Endodermal cell (in vitro differentiated cells): ENCODE measurements around the gene PDGFRB. TPM values are rescaled to one million over a fixed set of nuclear protein-coding genes. Genes with fewer than 3 reads are reported as not detected.
A peak's percentile ranks its signal among the peaks of the same experiment; 100 is the strongest.

Experiments
- DNase-seq: peaks from one replicate; pipeline ENCODE4 v3.0.0-alpha.2; 2017
- H3K27ac ChIP-seq: 2 replicates; pipeline ENCODE4 v1.5.1; 2013; ENCODE audit warnings: mild to moderate bottlenecking, low read depth, low read length, moderate library complexity
- H3K27me3 ChIP-seq: 2 replicates; pipeline ENCODE4 v1.6.1; 2013; ENCODE audit warnings: mild to moderate bottlenecking, low read length, moderate library complexity; ENCODE audit not compliant: insufficient read depth, control insufficient read depth, poor library complexity, severe bottlenecking
- H3K36me3 ChIP-seq: 2 replicates; pipeline ENCODE4 v1.7.0; 2013; ENCODE audit warnings: mild to moderate bottlenecking, low read length, moderate library complexity; ENCODE audit not compliant: control insufficient read depth, insufficient read depth
- H3K4me1 ChIP-seq: one replicate; pipeline ENCODE4 v1.7.0; 2013; ENCODE audit warnings: low read length; ENCODE audit not compliant: control insufficient read depth, insufficient read depth
- H3K4me3 ChIP-seq: 2 replicates; pipeline ENCODE4 v1.5.1; 2013; ENCODE audit warnings: mild to moderate bottlenecking, low read length, moderate library complexity
- H3K9ac ChIP-seq: 2 replicates; pipeline ENCODE4 v1.6.1; 2013; ENCODE audit warnings: mild to moderate bottlenecking, low read length, moderate library complexity; ENCODE audit not compliant: poor library complexity, severe bottlenecking; ENCODE audit errors: extremely low read depth
- H3K9me3 ChIP-seq: 2 replicates; pipeline ENCODE4 v1.6.1; 2013; ENCODE audit warnings: mild to moderate bottlenecking, low read length, moderate library complexity; ENCODE audit not compliant: control insufficient read depth
- H3K27ac Mint-ChIP-seq: 2 replicates; pipeline ENCODE4 v1.8.0; 2020; ENCODE audit warnings: mixed read lengths
- H3K27me3 Mint-ChIP-seq: 2 replicates; pipeline ENCODE4 v1.8.0; 2021; ENCODE audit warnings: mild to moderate bottlenecking, mixed read lengths; ENCODE audit not compliant: insufficient read depth
- H3K36me3 Mint-ChIP-seq: 2 replicates; pipeline ENCODE4 v1.8.0; 2020; ENCODE audit warnings: low read depth, mixed read lengths
- H3K4me1 Mint-ChIP-seq: 2 replicates; pipeline ENCODE4 v1.8.0; 2020; ENCODE audit warnings: mixed read lengths
- H3K4me3 Mint-ChIP-seq: 2 replicates; pipeline ENCODE4 v1.8.0; 2020; ENCODE audit warnings: mild to moderate bottlenecking, moderate library complexity, mixed read lengths
- H3K9me3 Mint-ChIP-seq: 2 replicates; pipeline ENCODE4 v1.8.0; 2020; ENCODE audit warnings: mild to moderate bottlenecking, mixed read lengths
- CTCF ChIP-seq: fragments of 200-600 bp; sonication (generic); conservative IDR thresholded peaks from 2 replicates; pipeline ENCODE4 v1.5.0; 2021; ENCODE audit warnings: antibody characterized with exemption, mild to moderate bottlenecking
- WGBS, 2 experiments: methylation state at CpG; one replicate each; pipeline versions ENCODE4 v1.1.5 to v1.1.7; 2013; ENCODE audit warnings: missing lambda C conversion rate in 2 of 2, mixed read lengths in 1 of 2; ENCODE audit not compliant: insufficient coverage in 1 of 2, insufficient read length in 1 of 2; 5-methylcytosine and 5-hydroxymethylcytosine counted together
- total RNA-seq, 2 donors: library from RNA; stranded (reverse); fragmentation: NEBNext Ultra II Directional in 1 of 2; extraction: Animal tissue kit (Norgen Biotek cat#: 25700) in 1 of 2; gene quantifications; 2 replicates in 1 of 2; 3 replicates in 1 of 2; pipeline ENCODE4 v1.2.1, GENCODE V29; 2021

The PDGFRB gene
- total RNA-seq, 2 donors from 2014 or later, result 4.1 to 6.5 TPM

- Histone ChIP-seq H3K27ac (no peak overlapping the region), H3K9ac (no peak overlapping the region), H3K4me3 (no peak overlapping the region), H3K9me3 (no peaks in the 10 kb centered on the region), H3K4me1 (peaks cover 3% of the 10 kb centered on the region), H3K27me3 (peaks cover 14% of the 10 kb centered on the region), H3K36me3 (no peaks in the 10 kb centered on the region)
- Mint-ChIP-seq H3K4me1 (peaks cover 19% of the 10 kb centered on the region), H3K36me3 (no peaks in the 10 kb centered on the region), H3K27me3 (peaks cover 62% of the 10 kb centered on the region), H3K4me3 (no peak overlapping the region), H3K27ac (no peak overlapping the region), H3K9me3 (no peaks in the 10 kb centered on the region)
- 44 to 57% methylated on average over 4 to 5 of the region's 5 CpGs for WGBS, 2 experiments
- peak; percentile 91 for TF ChIP-seq CTCF
- peak; percentile 88 for DNase-seq
These were observed 19.9 kb upstream of the PDGFRB start for GRCh38 chr5:150175536-150175935.

GRCh38 chr5:150175076-150175475 lies 19.4 kb upstream of the PDGFRB start:
- H3K9me3 ChIP-seq, result no peaks in the 10 kb centered on the region
- no peaks in the 10 kb centered on the region for H3K36me3 Mint-ChIP-seq

GRCh38 chr5:150174285-150174684 lies 18.6 kb upstream of the PDGFRB start:
- 93 to 96% methylated on average over 5 to 6 of the region's 6 CpGs for WGBS, 2 experiments
- no peaks in the 10 kb centered on the region for H3K9me3 ChIP-seq
- no peak overlapping the region for H3K9ac ChIP-seq
- peaks cover 27% of the 10 kb centered on the region for H3K27me3 ChIP-seq
- no peak for DNase-seq
- H3K27ac ChIP-seq, result no peak overlapping the region
- peaks cover 3% of the 10 kb centered on the region for H3K4me1 ChIP-seq
- no peak for TF ChIP-seq CTCF
- H3K4me3 ChIP-seq, result no peak overlapping the region
- H3K9me3 Mint-ChIP-seq, result no peaks in the 10 kb centered on the region
- no peak overlapping the region for H3K27ac Mint-ChIP-seq
- peaks cover 19% of the 10 kb centered on the region for H3K4me1 Mint-ChIP-seq
- H3K27me3 Mint-ChIP-seq, result peaks cover 71% of the 10 kb centered on the region
- H3K36me3 ChIP-seq, result no peaks in the 10 kb centered on the region
- H3K36me3 Mint-ChIP-seq, result no peaks in the 10 kb centered on the region
- no peak overlapping the region for H3K4me3 Mint-ChIP-seq

More at GRCh38 chr5:150175076-150175475, 19.4 kb upstream of the PDGFRB start:
- Histone ChIP-seq H3K9ac (no peak overlapping the region), H3K27me3 (peaks cover 19% of the 10 kb centered on the region), H3K4me3 (no peak overlapping the region), H3K4me1 (peaks cover 3% of the 10 kb centered on the region), H3K36me3 (no peaks in the 10 kb centered on the region), H3K27ac (no peak overlapping the region)
- Mint-ChIP-seq H3K4me1 (peaks cover 19% of the 10 kb centered on the region), H3K27me3 (peaks cover 66% of the 10 kb centered on the region), H3K27ac (no peak overlapping the region), H3K9me3 (no peaks in the 10 kb centered on the region), H3K4me3 (no peak overlapping the region)
- no peak for TF ChIP-seq CTCF
- no peak for DNase-seq
- 97% methylated on average over 1 of the region's 1 CpG; no CpG with 5 or more reads in 1 of the 2 experiments for WGBS, 2 experiments
